T-helper 1 cell (primary cell): ENCODE data around the gene HS1BP3.

Experiments used
- DNase-seq, 5 donors: peaks; one replicate each; pipeline ENCODE4 v3.0.0-alpha.2; 2012 to 2020

Gene HS1BP3

DNA sequence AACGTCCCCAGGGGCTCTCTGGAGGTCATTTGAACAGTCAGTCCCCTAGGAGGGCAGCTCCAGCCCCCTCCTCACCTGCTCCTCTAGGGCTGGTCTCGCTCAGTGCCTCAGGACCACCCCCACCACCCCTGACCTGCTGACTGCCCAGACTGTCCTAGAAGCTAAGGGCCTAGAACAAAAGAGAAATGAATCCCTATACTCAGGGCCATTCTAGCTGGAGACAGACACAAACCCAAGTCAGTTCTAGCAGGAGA, 83.0 kb downstream of the HS1BP3 start:
- no peak for DNase-seq
